ENCODE data around the gene PIK3C2B. TPM values are rescaled to one million over a fixed set of nuclear protein-coding genes. Genes with fewer than 3 reads are reported as not detected.
A peak's percentile ranks its signal among the peaks of the same experiment; 100 is the strongest.

Gene PIK3C2B
- total RNA-seq, 1 donor from 2014 or later: 129 TPM

DNA sequence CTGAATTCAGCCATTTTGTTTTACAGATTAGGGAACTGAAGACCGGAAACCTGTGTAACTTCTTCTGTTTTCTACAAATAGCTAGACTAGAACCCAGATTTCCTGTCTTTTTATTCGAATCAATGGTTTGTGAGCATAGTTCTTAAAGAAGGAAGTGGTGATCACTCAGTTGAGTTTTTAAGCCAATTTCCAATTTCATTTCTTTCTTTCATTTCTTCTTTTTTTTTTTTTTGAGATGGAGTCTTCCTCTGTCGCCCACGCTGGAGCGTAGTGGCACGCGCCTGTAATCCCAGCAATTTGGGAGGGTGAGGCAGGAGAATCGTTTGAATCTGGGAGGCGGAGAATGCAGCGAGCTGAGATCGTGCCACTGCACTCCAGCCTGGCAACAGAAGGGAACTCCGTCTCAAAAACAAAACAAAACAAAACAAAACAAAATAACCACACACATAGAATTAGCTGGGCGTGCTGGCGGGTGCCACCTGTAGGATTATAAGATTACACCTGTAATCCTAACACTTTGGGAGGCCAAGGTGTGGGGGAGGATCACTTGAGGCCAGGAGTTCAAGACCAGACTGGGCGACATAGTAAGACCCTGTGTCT is 18.6 kb upstream of the PIK3C2B start:
- peaks cover 7 to 12% of the 10 kb centered on the region in 2 donors for H3K4me1 ChIP-seq
- no peaks in the 10 kb centered on the region for H3K27me3 ChIP-seq
- H3K36me3 ChIP-seq: no peaks in the 10 kb centered on the region
- H3K27ac ChIP-seq: peak overlapping the region in 1 of 2 donors; percentile 18
- intact Hi-C loops (cut with DNase I): no loop called here
- H3K4me3 ChIP-seq: no peak overlapping the region
- no peaks in the 10 kb centered on the region for H3K9me3 ChIP-seq
- no peak for DNase-seq (ENCODE audit: low spot score in 2 of 2)
- TF ChIP-seq, protein P1, sequence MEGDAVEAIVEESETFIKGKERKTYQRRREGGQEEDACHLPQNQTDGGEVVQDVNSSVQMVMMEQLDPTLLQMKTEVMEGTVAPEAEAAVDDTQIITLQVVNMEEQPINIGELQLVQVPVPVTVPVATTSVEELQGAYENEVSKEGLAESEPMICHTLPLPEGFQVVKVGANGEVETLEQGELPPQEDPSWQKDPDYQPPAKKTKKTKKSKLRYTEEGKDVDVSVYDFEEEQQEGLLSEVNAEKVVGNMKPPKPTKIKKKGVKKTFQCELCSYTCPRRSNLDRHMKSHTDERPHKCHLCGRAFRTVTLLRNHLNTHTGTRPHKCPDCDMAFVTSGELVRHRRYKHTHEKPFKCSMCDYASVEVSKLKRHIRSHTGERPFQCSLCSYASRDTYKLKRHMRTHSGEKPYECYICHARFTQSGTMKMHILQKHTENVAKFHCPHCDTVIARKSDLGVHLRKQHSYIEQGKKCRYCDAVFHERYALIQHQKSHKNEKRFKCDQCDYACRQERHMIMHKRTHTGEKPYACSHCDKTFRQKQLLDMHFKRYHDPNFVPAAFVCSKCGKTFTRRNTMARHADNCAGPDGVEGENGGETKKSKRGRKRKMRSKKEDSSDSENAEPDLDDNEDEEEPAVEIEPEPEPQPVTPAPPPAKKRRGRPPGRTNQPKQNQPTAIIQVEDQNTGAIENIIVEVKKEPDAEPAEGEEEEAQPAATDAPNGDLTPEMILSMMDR (IDR thresholded peaks at IDR 0.05): no peak

DNA sequence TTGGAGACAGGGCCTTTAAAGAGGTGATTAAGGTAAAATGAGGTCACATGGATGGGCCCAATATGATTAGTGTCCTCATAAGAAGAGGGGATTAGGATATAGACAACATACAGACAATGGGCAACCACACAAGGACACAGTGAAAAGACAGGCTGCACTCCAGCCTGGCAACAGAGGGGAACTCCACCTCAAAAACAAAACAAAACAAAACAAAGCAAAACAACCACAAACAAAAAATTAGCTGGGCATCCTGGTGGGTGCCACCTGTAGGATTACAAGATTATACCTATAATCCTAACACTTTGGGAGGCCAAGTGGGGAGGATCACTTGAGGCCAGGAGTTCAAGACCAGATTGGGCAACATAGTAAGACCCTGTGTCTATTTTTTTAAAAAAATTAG is 16.8 kb upstream of the PIK3C2B start:
- no peaks in the 10 kb centered on the region for H3K27me3 ChIP-seq
- no peak overlapping the region for H3K4me3 ChIP-seq
- peaks cover 0 to 3% of the 10 kb centered on the region in 2 donors for H3K4me1 ChIP-seq
- TF ChIP-seq, protein P1 (IDR thresholded peaks at IDR 0.05): no peak
- no peaks in the 10 kb centered on the region for H3K9me3 ChIP-seq
- H3K36me3 ChIP-seq: no peaks in the 10 kb centered on the region
- no peak for DNase-seq (ENCODE audit: low spot score in 2 of 2)
- no peak overlapping the region for H3K27ac ChIP-seq
- intact Hi-C loops (cut with DNase I): no loop called here

DNA sequence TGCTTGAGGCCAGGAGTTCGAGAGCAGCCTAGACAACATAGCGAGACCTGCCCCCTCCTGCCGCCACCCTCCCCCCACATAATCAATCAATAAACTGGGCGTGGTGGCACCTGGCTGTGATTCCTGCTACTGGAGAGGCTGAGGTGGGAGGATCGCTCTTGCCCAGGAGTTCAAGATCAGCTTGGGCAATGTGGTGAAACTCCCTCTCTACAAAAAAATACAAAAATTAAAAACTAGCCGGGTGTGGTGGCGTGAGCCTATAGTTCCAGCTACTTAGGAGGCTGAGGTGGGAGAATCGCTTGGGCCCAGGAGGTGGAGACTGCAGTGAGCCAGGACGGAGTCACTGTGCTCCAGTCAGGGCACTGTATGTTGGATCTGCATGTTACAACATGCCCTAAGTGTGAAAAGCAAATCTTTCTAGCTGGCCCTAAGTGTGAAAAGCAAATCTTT is 14.6 kb upstream of the PIK3C2B start:
- H3K27me3 ChIP-seq: no peaks in the 10 kb centered on the region
- H3K9me3 ChIP-seq: no peaks in the 10 kb centered on the region
- TF ChIP-seq, protein P1 (IDR thresholded peaks at IDR 0.05): no peak
- DNase-seq (ENCODE audit: low spot score in 2 of 2): no peak
- no peak overlapping the region for H3K27ac ChIP-seq
- H3K36me3 ChIP-seq: no peaks in the 10 kb centered on the region
- intact Hi-C loops (cut with DNase I): loop anchor here (5.0 kb wide), 2 partner anchors 357 to 712 kb away; partner anchors contain the start of genes ETNK2, ZBED6 and ZC3H11A
- H3K4me1 ChIP-seq: peaks cover 0 to 4% of the 10 kb centered on the region in 2 donors
- H3K4me3 ChIP-seq: no peak overlapping the region

DNA sequence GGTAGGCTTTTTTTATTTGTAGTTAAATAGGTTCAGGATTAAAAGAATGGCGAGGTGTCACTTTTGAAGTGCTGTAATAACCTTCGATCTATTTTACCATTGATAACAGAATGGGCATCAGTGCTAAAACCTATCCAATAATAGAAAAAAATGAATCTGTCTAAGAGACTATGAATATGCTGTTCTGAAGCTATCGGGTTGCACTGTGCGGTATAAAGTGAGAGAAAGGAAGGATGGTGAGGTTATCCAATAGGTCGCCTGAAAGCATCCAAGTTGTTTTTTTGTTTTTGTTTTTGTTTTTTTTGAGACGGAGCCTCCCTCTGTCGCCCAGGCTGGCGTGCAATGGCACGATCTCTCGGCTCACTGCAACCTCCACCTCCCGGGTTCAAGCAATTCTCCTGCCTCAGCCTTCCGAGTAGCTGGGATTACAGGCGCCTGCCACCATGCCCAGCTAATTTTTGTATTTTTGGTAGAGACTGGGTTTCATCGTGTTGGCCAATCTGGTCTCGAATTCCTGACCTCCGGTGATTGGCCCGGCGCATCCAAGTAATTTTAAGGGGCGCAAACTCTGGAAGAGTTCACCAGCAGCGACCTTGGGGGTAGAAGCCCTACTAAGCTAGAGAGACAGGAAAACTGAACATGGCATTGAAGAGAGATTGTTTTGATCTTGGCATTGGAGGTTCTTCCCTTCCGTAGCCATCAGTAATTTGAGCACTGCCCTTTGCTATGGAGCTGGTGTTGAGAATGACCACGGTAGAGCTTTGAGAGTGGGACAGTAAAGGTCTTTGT is 12.9 kb upstream of the PIK3C2B start:
- H3K27ac ChIP-seq: peak overlapping the region; percentile 85 to 87
- no peak for DNase-seq (ENCODE audit: low spot score in 2 of 2)
- H3K4me1 ChIP-seq: peaks cover 0 to 4% of the 10 kb centered on the region in 2 donors
- no peaks in the 10 kb centered on the region for H3K9me3 ChIP-seq
- H3K36me3 ChIP-seq: no peaks in the 10 kb centered on the region
- TF ChIP-seq, protein P1 (IDR thresholded peaks at IDR 0.05): no peak
- no peaks in the 10 kb centered on the region for H3K27me3 ChIP-seq
- intact Hi-C loops (cut with DNase I): loop anchor here (1.0 to 5.0 kb wide), 4 partner anchors 9 to 710 kb away; partner anchors contain the start of genes ETNK2, MDM4, PPP1R15B and ZBED6
- peak overlapping the region; percentile 56 to 59 for H3K4me3 ChIP-seq

DNA sequence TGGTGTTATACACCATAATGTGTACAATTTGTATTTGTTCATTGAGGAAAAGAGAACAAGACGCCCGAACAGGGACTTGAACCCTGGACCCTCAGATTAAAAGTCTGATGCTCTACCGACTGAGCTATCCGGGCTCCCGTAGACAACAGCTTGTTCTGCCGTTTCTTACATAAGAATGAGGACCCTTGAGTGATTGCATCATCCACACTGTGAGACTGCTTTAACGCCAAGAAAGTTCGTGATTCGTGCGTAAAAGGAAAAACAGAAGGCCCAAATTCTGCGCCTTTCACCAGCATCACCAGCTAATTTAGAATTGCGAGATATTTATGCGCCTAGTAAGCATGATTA is 12.3 kb upstream of the PIK3C2B start:
- intact Hi-C loops (cut with DNase I): loop anchor here (1.0 to 5.0 kb wide), 4 partner anchors 9 to 710 kb away; partner anchors contain the start of genes ETNK2, MDM4, PPP1R15B and ZBED6
- Histone ChIP-seq H3K4me1 (peaks cover 0 to 4% of the 10 kb centered on the region in 2 donors), H3K27me3 (no peaks in the 10 kb centered on the region), H3K27ac (peak overlapping the region; percentile 85 to 87), H3K36me3 (no peaks in the 10 kb centered on the region), H3K4me3 (peak overlapping the region; percentile 56 to 59), H3K9me3 (no peaks in the 10 kb centered on the region)
- DNase-seq (ENCODE audit: low spot score in 2 of 2): peak; percentile 42 to 93
- TF ChIP-seq, protein P1 (IDR thresholded peaks at IDR 0.05): no peak
